GM19193 (cell line): ENCODE data around the gene DGKK.

Experiments used
- POLR2A ChIP-seq: IDR thresholded peaks from 4 replicates; pipeline ENCODE4 v1.6.1; 2011; ENCODE audit not compliant: insufficient read depth, insufficient read length; ENCODE audit errors: extremely low read depth

The DGKK gene

GRCh38 chrX:50470103-50471031 is at the start of gene DGKK:
TSS of gene DGKK (minus strand) at chrX:50470825. CDS start at chrX:50470678, 147 bp downstream.
- TF ChIP-seq POLR2A, result no peak

GRCh38 chrX:50514811-50515210 is 44.2 kb upstream of the DGKK start:
- no peak for TF ChIP-seq POLR2A

- TF ChIP-seq POLR2A, result no peak
These were observed 26.5 kb upstream of the DGKK start for GRCh38 chrX:50497114-50497513.

- TF ChIP-seq POLR2A, result no peak
These were observed 25.0 kb upstream of the DGKK start for GRCh38 chrX:50495616-50496015.

- no peak for TF ChIP-seq POLR2A
These were observed 22.1 kb upstream of the DGKK start for GRCh38 chrX:50492720-50493119.

- no peak for TF ChIP-seq POLR2A
These were observed 14.0 kb upstream of the DGKK start for GRCh38 chrX:50484662-50485061.

- no peak for TF ChIP-seq POLR2A
These were observed 12.7 kb upstream of the DGKK start for GRCh38 chrX:50483283-50483682.

GRCh38 chrX:50475208-50475607 is 4.6 kb upstream of the DGKK start:
- no peak for TF ChIP-seq POLR2A

- no peak for TF ChIP-seq POLR2A
These were observed 765 bp upstream of the DGKK start for GRCh38 chrX:50471390-50471789.

- no peak for TF ChIP-seq POLR2A
These were observed 1.4 kb downstream of the DGKK start for GRCh38 chrX:50469206-50469605.

- TF ChIP-seq POLR2A, result no peak
These were observed 11.0 kb downstream of the DGKK start for GRCh38 chrX:50459615-50460014.

GRCh38 chrX:50458483-50458882 is 12.1 kb downstream of the DGKK start:
- TF ChIP-seq POLR2A, result no peak

- no peak for TF ChIP-seq POLR2A
These were observed 13.7 kb downstream of the DGKK start for GRCh38 chrX:50456712-50457484.

- TF ChIP-seq POLR2A, result no peak
These were observed 17.8 kb downstream of the DGKK start for GRCh38 chrX:50452782-50453181.

GRCh38 chrX:50450324-50450723 is 20.3 kb downstream of the DGKK start:
- no peak for TF ChIP-seq POLR2A

- TF ChIP-seq POLR2A, result no peak
These were observed 22.1 kb downstream of the DGKK start for GRCh38 chrX:50448565-50448964.
